ENCODE results near the gene AGTR1.

DNA sequence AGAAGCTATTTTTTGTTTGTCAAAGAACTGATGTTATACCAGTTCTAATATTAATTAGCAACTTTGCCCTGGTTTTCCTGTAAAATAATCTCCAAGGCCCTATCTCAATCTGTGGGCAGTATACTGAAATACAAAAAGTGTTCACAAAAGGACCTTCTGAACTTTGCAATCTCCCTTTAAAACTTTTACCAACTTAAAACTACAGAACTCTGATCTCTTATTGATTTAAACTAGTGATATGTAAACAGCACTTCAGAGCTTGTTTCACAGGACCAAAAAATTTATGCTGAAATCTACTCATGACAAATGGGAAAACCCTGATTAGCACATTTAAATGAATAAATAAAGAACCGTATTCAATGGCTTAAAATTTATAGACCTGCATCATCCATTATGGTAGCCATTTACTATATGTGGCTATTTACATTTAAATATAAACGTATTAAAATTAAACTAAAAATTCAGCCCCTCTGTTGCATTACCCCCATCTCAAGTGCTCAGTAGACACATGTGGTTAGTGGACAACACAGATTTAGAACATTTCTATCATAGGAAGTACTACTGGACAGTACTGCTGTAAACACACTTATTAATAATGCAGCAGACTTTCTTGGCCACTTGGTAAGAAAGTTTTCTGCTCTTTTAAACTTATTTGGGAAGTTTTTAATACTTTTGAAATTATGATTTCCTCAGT is 12.0 kb downstream of the AGTR1 start:
- TF ChIP-seq, protein P1, sequence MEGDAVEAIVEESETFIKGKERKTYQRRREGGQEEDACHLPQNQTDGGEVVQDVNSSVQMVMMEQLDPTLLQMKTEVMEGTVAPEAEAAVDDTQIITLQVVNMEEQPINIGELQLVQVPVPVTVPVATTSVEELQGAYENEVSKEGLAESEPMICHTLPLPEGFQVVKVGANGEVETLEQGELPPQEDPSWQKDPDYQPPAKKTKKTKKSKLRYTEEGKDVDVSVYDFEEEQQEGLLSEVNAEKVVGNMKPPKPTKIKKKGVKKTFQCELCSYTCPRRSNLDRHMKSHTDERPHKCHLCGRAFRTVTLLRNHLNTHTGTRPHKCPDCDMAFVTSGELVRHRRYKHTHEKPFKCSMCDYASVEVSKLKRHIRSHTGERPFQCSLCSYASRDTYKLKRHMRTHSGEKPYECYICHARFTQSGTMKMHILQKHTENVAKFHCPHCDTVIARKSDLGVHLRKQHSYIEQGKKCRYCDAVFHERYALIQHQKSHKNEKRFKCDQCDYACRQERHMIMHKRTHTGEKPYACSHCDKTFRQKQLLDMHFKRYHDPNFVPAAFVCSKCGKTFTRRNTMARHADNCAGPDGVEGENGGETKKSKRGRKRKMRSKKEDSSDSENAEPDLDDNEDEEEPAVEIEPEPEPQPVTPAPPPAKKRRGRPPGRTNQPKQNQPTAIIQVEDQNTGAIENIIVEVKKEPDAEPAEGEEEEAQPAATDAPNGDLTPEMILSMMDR (IDR thresholded peaks at IDR 0.05 in 8 of 11, conservative IDR thresholded peaks at IDR 0.05 in 3 of 11) = no peak
- TF ChIP-seq POLR2A (IDR thresholded peaks at IDR 0.05) = no peak
